Stomach (tissue), 9 donors: ENCODE results near the gene XCR1. TPM values are rescaled to one million over a fixed set of nuclear protein-coding genes. Genes with fewer than 3 reads are reported as not detected.

Source experiments
- DNase-seq, 2 donors: peaks; one replicate each; pipeline versions ENCODE4 v3.0.0 to v3.0.0-alpha.2; 2013 to 2019
- H3K27ac ChIP-seq, 5 donors: fragments of 200-600 bp in 4 of 5; sonication (generic) in 4 of 5; one replicate each; pipeline ENCODE4 v1.5.1; 2013 to 2019; ENCODE audit warnings: mild to moderate bottlenecking in 1 of 5, moderate library complexity in 1 of 5
- H3K27me3 ChIP-seq, 3 donors: fragments of 200-600 bp; sonication (generic); one replicate each; pipeline ENCODE4 v1.5.1; 2017 to 2019; ENCODE audit warnings: mixed run types in 1 of 3
- H3K36me3 ChIP-seq, 4 donors: fragments of 200-600 bp; sonication (generic); 1 replicate in 3 of 4; 2 replicates in 1 of 4; pipeline ENCODE4 v1.5.1; 2016 to 2019
- H3K4me1 ChIP-seq, 4 donors: fragments of 200-600 bp; sonication (generic); one replicate each; pipeline ENCODE4 v1.5.1; 2016 to 2019
- H3K4me3 ChIP-seq, 4 donors: fragments of 200-600 bp; sonication (generic) in 3 of 4; one replicate each; pipeline ENCODE4 v1.5.1; 2016 to 2019; ENCODE audit warnings: mild to moderate bottlenecking in 1 of 4
- H3K9me3 ChIP-seq, 4 donors: fragments of 200-600 bp; sonication (generic); one replicate each; pipeline ENCODE4 v1.5.1; 2016 to 2019
- CTCF ChIP-seq, 7 experiments: fragments of 450-650 bp in 4 of 7; fragments of 200-600 bp in 3 of 7; sonication (generic) in 3 of 7; IDR thresholded peaks; one replicate each; pipeline ENCODE4 v1.5.1; 2016 to 2019; ENCODE audit warnings: antibody characterized with exemption in 7 of 7, control low read depth in 2 of 7, mild to moderate bottlenecking in 1 of 7
- EP300 ChIP-seq: sonication (generic); formaldehyde crosslinking; IDR thresholded peaks from one replicate; pipeline ENCODE4 v1.6.1; 2017; ENCODE audit warnings: antibody characterized with exemption
- POLR2A ChIP-seq, 4 donors: fragments of 450-650 bp; IDR thresholded peaks; one replicate each; pipeline ENCODE4 v1.6.1; 2016; ENCODE audit warnings: antibody characterized with exemption in 4 of 4, control low read depth in 2 of 4, mild to moderate bottlenecking in 1 of 4, moderate library complexity in 1 of 4
- POLR2AphosphoS5 ChIP-seq, 3 donors: sonication (generic); formaldehyde crosslinking; IDR thresholded peaks; one replicate each; pipeline ENCODE4 v1.6.1; 2016; ENCODE audit warnings: antibody characterized with exemption in 3 of 3
- WGBS, 5 donors: extraction: QIAGEN DNeasy Blood & Tissue Kit in 3 of 5; methylation state at CpG; one replicate each; pipeline versions ENCODE4 v1.1.5 to v1.1.7; 2013 to 2018; 5-methylcytosine and 5-hydroxymethylcytosine counted together
- intact Hi-C: fragments of 100-400 bp; cut with DNase I; formaldehyde crosslinking; loops from one replicate; pipeline ENCODE4 v1.15.1; 2023; ENCODE audit warnings: low total_unique reads
- polyA plus RNA-seq, 3 donors: library from polyadenylated mRNA; stranded (reverse); fragments of 200-250 nt; gene quantifications; one replicate each; pipeline ENCODE4 v1.2.3, GENCODE V29; 2013
- total RNA-seq, 5 donors: library from RNA; depleted of rRNA; stranded (reverse); fragments of >200 nt; gene quantifications; one replicate each; pipeline versions ENCODE4 v1.1.0 to v1.2.3, GENCODE V29; 2014 to 2016
- donor health status: healthy with polysubstance abuse.
- donor health status: Bipolar disorder and iron deficiency.
- donor health status: healthy.

XCR1 gene
- total and polyA plus RNA-seq, 8 donors = under 0.01 to 0.37 (median 0.08) TPM; not detected in 4

GRCh38 chr3:46071222-46071858 lies 44.1 kb upstream of the XCR1 start:
- Histone ChIP-seq H3K27me3 (no peaks in the 10 kb centered on the region), H3K9me3 (no peaks in the 10 kb centered on the region), H3K27ac (no peak overlapping the region), H3K4me1 (peaks cover 0 to 11% (median 3%) of the 10 kb centered on the region in 4 donors), H3K4me3 (no peak overlapping the region), H3K36me3 (no peaks in the 10 kb centered on the region)
- DNase-seq = no peak
- 86 to 94% (median 92%) methylated on average over 2 of the region's 2 CpGs for WGBS, 5 donors
- intact Hi-C loops = no loop called here
- TF ChIP-seq POLR2A (IDR thresholded peaks at IDR 0.05) (no peak), EP300 (no peak), CTCF (IDR thresholded peaks at IDR 0.05) (no peak), POLR2AphosphoS5 (IDR thresholded peaks at IDR 0.05) (no peak)

- no peak for DNase-seq
- intact Hi-C loops = no loop called here
- no peak overlapping the region for H3K27ac ChIP-seq
- no peak for TF ChIP-seq POLR2A (IDR thresholded peaks at IDR 0.05)
- H3K36me3 ChIP-seq = no peaks in the 10 kb centered on the region
- peaks cover 0 to 13% (median 3%) of the 10 kb centered on the region in 4 donors for H3K4me1 ChIP-seq
- 23 to 52% (median 50%) methylated on average over 1 of the region's 1 CpG for WGBS, 5 donors
- H3K9me3 ChIP-seq = no peaks in the 10 kb centered on the region
- no peak overlapping the region for H3K4me3 ChIP-seq
- no peaks in the 10 kb centered on the region for H3K27me3 ChIP-seq
Measured at GRCh38 chr3:46070595-46071093, 43.4 kb upstream of the XCR1 start.

- peaks cover 0 to 18% (median 3%) of the 10 kb centered on the region in 4 donors for H3K4me1 ChIP-seq
- H3K4me3 ChIP-seq = no peak overlapping the region
- no peaks in the 10 kb centered on the region for H3K36me3 ChIP-seq
- WGBS, 5 donors = 58 to 79% (median 66%) methylated on average over 4 of the region's 4 CpGs
- no peak for TF ChIP-seq EP300
- TF ChIP-seq POLR2AphosphoS5 (IDR thresholded peaks at IDR 0.05) = peak in 1 of 3 donors; percentile 16
- no peaks in the 10 kb centered on the region for H3K27me3 ChIP-seq
- no peak for DNase-seq
- intact Hi-C loops = no loop called here
- no peak overlapping the region for H3K27ac ChIP-seq
- H3K9me3 ChIP-seq = no peaks in the 10 kb centered on the region
Measured at GRCh38 chr3:46068501-46068900, 41.2 kb upstream of the XCR1 start.

- Histone ChIP-seq H3K4me1 (peaks cover 0 to 18% (median 6%) of the 10 kb centered on the region in 4 donors), H3K27ac (peak overlapping the region in 2 of 5 donors; percentile 9 to 33), H3K9me3 (no peaks in the 10 kb centered on the region), H3K27me3 (no peaks in the 10 kb centered on the region), H3K4me3 (no peak overlapping the region), H3K36me3 (no peaks in the 10 kb centered on the region)
- no peak for DNase-seq
- intact Hi-C loops = no loop called here
- TF ChIP-seq EP300 (no peak), POLR2A (IDR thresholded peaks at IDR 0.05) (no peak), CTCF (IDR thresholded peaks at IDR 0.05) (no peak), POLR2AphosphoS5 (IDR thresholded peaks at IDR 0.05) (no peak)
Measured at GRCh38 chr3:46067401-46067800, 40.1 kb upstream of the XCR1 start.

- H3K27me3 ChIP-seq = no peaks in the 10 kb centered on the region
- H3K9me3 ChIP-seq = no peaks in the 10 kb centered on the region
- WGBS, 5 donors = 81 to 88% (median 85%) methylated on average over 5 to 8 of the region's 8 CpGs
- H3K27ac ChIP-seq = peak overlapping the region in 1 of 5 donors; percentile 32
- H3K36me3 ChIP-seq = no peaks in the 10 kb centered on the region
- TF ChIP-seq CTCF (IDR thresholded peaks at IDR 0.05) = no peak
- TF ChIP-seq POLR2AphosphoS5 (IDR thresholded peaks at IDR 0.05) = no peak
- no peak for TF ChIP-seq POLR2A (IDR thresholded peaks at IDR 0.05)
- no peak for TF ChIP-seq EP300
- DNase-seq = no peak
- intact Hi-C loops = no loop called here
- H3K4me1 ChIP-seq = peaks cover 0 to 18% (median 6%) of the 10 kb centered on the region in 4 donors
- H3K4me3 ChIP-seq = no peak overlapping the region
Measured at GRCh38 chr3:46065750-46066256, 38.5 kb upstream of the XCR1 start.
